ENCODE results near the gene IL1RAP. TPM values are rescaled to one million over a fixed set of nuclear protein-coding genes. Genes with fewer than 3 reads are reported as not detected.

Gene IL1RAP
- total and polyA plus RNA-seq, 2 donors (not counting 3 experiments of a cell fraction or from before 2014, with no cell fraction given) = 4.3 to 9.2 TPM

- H3K9ac ChIP-seq (replicated peaks; ENCODE audit: extremely low read depth, insufficient read depth, low read length) = no peak overlapping the region
- H3K27ac ChIP-seq (ENCODE audit: insufficient read depth, low read depth, low read length) = no peak overlapping the region
- TF ChIP-seq CTCF (IDR thresholded peaks at IDR 0.05; ENCODE audit: extremely low read depth in 1 of 2, insufficient read depth in 1 of 2, low read depth in 1 of 2, low read length in 2 of 2) (no peak), GATA2 (IDR thresholded peaks at IDR 0.05; ENCODE audit: insufficient read depth, insufficient read length, low read depth, low read length) (no peak), FOS (IDR thresholded peaks at IDR 0.05; ENCODE audit: borderline replicate concordance, insufficient read depth, low read length) (no peak), MAX (IDR thresholded peaks at IDR 0.05; ENCODE audit: insufficient read depth, insufficient read length) (no peak), POLR2A (IDR thresholded peaks at IDR 0.05; ENCODE audit: low read depth, low read length) (no peak), POLR2AphosphoS5 (IDR thresholded peaks at IDR 0.05; ENCODE audit: insufficient read depth, low read depth, low read length) (no peak), EZH2 (IDR thresholded peaks at IDR 0.05; ENCODE audit: borderline replicate concordance, low read depth, low read length, severe bottlenecking) (no peak), JUN (IDR thresholded peaks at IDR 0.05; ENCODE audit: borderline replicate concordance, insufficient read depth, insufficient read length, low read depth) (no peak), MYC (IDR thresholded peaks at IDR 0.05; ENCODE audit: low read depth, low read length) (no peak)
- ChIA-PET POLR2A (no interaction called here), CTCF (no interaction called here)
- H3K4me3 ChIP-seq (replicated peaks in 1 of 3; ENCODE audit: insufficient read depth in 1 of 3, low read depth in 1 of 3, low read length in 3 of 3) = no peak overlapping the region
- no peaks in the 10 kb centered on the region for H3K79me2 ChIP-seq (ENCODE audit: control insufficient read depth, insufficient read depth, low read length)
- no peaks in the 10 kb centered on the region for H3K27me3 ChIP-seq (ENCODE audit: control insufficient read depth in 2 of 2, insufficient read depth in 2 of 2, low read length in 2 of 2)
- H2AFZ ChIP-seq (ENCODE audit: low read depth, low read length) = no peak overlapping the region
- H3K4me2 ChIP-seq (ENCODE audit: insufficient read depth, low read length) = no peak overlapping the region
- dilution Hi-C loops (cut with MboI; ENCODE audit: extremely low pct_ligation_motif_present, low sequenced_read_pairs) = no loop called here
- BruUV-seq (replicated peaks) = no TSS peak
- no peaks in the 10 kb centered on the region for H3K9me1 ChIP-seq (replicated peaks; ENCODE audit: control insufficient read depth, extremely low read depth, insufficient read depth, low read length)
- H3K36me3 ChIP-seq (ENCODE audit: control insufficient read depth in 2 of 2, extremely low read depth in 1 of 2, insufficient read depth in 2 of 2, low read length in 2 of 2) = no peaks in the 10 kb centered on the region
- DNase-seq (ENCODE audit: low read depth, low spot score) = no peak
- FAIRE-seq = no peak
- intact Hi-C loops (cut with micrococcal nuclease) = no loop called here
- H3K4me1 ChIP-seq (ENCODE audit: control insufficient read depth, extremely low read depth, insufficient read depth, low read length) = no peaks in the 10 kb centered on the region
- H4K20me1 ChIP-seq (replicated peaks; ENCODE audit: control insufficient read depth, extremely low read depth, insufficient read depth, low read length) = no peaks in the 10 kb centered on the region
- no peaks in the 10 kb centered on the region for H3K9me3 ChIP-seq (replicated peaks; ENCODE audit: control insufficient read depth, insufficient read depth, low read length)
Observed at GRCh38 chr3:190542846-190543245, 29.0 kb downstream of the IL1RAP start.

Measured in endothelial cell of umbilical vein (primary cell).